Fibroblast of skin of right biceps (primary cell): Measurements from ENCODE around the gene ISY1.
"Not testable (repeated sequence)": the region's sequence is repeated elsewhere in the genome, so short reads cannot be mapped to it uniquely, and the experiment has no call there.

Experiments
- DNase-seq: peaks from one replicate; pipeline ENCODE4 v3.0.0-alpha.2; 2013

The ISY1 gene

DNA sequence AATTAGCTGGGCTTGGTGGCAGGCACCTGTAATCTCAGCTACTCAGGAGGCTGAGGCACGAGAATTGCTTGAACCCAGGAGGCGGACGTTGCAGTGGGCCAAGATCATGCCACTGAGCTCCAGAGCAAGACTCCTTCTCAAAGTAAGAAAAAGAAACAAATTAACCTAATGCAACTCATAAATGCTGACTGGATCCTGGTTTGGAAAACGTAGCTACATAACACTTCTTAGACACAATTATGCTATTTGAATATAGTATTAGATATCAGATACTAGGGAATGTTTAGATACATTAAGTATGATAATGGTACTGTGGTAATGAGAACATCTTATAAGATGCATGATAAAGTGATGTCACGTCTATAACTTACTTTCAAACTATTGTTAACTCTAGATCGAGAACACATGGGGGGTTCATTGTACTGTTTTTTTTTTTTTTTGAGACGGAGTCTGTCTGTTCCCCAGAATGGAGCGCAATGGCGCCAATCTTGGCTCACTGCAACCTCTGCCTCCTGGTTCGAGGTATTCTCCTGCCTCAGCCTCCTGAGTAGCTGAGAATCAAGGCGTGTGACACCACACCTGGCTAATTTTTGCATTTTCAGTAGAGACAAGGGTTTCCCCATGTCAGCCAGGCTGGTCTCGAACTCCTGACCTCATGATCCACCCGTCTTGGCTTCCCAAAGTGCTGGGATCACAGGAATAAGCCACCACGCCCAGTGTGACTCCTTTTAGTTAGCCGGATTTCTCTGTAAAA is 5.9 kb upstream of the ISY1 start:
- DNase-seq, result no peak

DNA sequence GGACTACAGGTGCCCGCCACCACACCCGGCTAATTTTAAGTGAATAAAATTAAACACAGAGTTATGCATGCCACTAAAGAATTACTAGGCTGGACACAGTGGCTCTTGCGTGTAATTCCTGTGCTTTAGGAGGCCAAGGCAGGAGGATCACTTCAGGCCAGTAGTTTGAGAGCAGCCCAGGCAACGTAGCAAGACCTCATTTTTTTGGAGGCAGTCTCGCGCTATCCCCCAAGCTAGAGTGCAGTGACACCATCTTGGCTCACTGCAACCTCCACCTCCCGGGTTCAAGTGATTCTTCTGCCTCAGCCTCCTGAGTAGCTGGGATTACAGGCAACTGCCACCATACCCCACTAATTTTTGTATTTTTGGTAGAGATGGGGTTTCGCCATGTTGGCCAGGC is 4.7 kb upstream of the ISY1 start:
- DNase-seq, result not testable (repeated sequence)

DNA sequence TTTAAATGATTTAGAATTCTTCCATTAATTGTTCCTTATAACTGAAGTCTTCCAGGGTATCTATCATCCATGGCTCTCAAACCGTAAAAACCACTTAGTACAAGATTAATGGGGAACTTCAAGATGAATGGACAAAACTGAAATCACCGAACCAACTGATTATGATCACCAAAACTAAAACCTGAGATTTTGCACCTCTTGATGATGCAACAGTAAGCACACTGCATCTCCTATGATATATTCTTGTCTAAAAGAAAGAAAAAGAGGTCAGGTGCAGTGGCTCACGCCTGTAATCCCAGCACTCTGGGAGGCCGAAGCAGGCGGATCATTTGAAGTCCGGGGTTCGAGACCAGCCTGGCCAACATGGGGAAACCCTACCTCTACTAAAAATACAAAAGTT is 3.6 kb upstream of the ISY1 start:
- DNase-seq, result no peak

DNA sequence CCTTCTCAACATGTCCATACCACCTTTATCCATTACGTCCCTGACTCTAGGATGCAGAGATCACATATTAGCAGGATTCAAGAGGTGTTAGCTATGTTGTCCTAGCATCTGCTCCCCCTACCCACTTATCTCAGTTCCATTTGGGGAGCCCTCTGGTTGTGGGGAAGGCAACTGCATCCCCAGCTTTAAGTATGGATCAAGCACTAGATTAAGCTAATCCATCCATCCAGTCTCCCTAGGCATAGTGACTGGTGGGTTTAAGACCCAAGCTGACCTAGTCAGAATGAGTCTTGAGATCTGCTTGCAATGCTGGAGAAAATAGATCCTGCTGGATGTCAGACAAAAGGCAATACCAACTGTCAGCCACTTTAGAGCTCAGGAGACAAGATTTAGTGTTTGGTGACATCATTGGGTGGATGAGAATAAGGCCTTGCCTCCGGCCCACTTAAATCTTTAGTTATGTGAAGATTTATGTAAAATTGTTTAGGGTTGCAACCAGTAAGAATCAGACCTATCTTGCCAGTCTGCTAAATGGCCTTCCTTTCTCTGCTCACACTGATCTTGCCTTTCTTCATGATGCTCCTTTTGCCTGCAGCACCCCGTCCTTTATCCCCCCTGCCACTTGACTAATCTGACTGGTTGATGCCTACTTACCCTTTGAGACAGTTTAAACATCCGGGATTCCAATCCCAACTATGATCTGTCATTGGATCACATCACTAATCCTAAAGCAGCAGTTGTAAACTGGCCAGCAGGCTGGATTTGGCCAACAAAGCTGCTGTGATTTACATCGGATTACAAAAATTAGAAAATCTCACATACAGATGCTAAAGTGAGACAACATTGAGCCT is 2.1 kb upstream of the ISY1 start:
- DNase-seq, result no peak

DNA sequence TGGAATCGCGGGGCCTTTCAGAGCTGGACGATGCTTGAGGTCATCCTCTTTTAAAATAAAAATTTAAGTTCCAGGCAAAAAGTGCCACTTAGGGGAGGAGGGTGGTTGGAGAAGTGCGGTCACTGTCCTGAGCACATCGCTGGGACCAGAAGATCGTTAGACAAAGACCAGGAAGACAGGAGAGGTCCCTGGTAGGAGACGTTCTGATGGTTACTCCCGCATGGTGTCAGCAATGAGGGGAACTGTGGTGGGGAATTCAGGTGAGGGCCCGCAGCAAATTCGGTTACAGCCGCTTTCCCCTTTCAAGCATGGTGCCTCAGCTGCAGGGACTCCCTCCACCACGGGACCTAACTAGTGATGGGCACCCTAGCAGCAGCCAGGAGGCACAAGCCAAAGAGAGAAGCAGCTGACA is 1.0 kb upstream of the ISY1 start:
- DNase-seq, result no peak

DNA sequence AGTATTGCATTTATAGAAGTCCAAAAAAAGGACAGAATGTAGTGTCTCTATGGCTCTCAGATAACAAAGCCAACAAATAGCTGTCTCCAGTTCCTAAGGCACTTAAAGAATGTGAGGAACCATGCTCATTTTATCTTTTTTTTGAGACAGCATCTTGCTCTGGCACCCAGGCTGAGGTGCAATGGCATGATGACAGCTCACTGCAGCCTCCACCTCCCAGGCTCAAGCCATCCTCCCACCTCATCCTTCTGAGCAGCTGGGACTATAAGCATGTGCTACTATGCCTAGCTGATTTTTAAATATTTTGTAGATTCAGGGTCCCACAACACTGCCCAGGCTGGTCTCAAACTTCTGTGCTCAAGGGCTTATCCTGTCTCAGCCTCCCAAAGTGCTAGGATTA is 16.1 kb downstream of the ISY1 start:
- no peak for DNase-seq

DNA sequence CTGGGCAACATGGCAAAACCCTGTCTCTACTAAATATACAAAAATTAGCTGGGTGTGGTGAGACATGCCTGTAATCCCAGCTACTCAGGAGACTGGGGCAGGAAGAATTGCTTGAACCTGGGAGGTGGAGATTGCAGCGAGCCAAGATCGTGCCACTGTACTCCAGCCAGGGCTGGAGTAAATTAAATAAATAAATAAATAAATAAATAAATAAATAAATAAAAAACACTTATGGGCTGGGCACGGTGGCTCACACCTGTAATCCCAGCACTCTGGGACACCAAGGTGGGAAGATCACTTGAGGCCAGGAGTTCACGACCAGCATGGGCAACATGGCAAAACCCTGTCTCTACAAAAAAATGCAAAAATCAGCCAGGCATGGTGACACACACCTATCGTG is 19.9 kb downstream of the ISY1 start:
- DNase-seq, result not testable (repeated sequence)

DNA sequence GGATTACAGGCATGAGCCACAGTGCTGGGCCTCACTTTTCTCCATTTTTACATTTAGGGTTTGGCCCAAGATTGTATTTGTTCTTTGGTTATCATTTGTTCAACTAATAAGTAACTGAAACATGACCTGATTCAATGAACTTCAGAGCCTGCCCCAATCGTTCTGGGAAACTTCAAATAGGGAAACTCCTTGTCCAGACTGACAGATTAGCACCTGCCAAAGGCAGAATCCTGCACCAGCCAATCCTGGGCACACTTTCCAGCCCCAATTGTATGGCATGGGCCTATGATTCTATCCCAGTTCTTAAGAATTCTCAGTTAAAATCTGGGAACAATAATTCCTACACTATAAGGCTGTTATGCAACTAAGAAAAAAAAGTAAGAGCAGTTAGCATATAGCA is 21.0 kb downstream of the ISY1 start:
- DNase-seq, result no peak

DNA sequence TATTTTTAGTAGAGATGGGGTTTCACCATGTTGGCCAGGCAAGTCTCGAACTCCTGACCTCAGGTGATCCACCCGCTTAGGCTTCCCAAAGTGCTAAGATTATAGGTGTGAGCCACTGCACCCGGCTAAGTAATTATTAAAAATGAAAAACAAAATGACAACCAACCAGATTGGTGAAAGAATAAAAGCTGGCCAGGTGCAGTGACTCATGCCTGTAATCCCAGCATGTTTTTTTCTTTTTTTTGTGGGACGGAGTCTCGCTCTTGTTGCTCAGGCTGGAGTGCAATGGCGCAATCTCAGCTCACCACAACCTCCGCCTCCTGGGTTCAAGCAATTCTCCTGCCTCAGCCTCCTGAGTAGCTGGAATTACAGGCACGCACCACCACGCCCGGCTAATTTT is 24.6 kb downstream of the ISY1 start:
- not testable (repeated sequence) for DNase-seq

DNA sequence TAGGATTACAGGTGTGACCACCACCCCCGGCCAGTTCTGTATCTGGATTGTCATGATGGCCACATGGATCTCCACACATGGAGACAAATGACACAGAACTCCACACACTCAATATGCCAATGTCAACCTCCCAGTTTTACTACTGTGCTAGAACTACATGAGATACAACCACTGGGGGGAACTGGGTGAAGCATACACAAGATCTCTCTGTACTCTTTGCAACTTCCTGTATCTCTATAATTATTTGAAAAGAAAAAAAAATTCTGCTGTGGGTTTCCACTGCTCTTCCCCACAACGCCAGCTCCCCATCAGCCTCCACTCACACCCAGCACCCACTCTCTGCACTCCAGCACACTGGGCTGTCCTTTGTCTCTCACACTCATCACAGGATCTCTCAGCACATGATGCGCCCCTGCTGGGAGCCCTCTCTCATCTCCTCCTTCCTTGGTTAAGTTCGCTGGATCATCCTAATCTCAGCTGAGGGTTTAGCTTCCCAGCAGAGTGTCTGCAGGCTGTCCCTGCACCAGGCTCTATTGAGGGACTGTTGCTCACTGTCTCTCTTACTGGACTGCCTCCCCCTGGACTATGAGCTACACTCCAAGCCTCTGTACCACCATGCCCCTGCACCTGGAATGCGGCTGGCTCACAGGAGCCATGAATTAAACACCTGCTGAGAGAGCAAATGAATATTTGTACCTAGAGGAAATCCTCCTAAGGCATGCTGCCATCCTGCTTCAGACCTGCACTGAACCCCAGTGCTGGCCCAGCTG is 28.6 kb downstream of the ISY1 start:
- no peak for DNase-seq

DNA sequence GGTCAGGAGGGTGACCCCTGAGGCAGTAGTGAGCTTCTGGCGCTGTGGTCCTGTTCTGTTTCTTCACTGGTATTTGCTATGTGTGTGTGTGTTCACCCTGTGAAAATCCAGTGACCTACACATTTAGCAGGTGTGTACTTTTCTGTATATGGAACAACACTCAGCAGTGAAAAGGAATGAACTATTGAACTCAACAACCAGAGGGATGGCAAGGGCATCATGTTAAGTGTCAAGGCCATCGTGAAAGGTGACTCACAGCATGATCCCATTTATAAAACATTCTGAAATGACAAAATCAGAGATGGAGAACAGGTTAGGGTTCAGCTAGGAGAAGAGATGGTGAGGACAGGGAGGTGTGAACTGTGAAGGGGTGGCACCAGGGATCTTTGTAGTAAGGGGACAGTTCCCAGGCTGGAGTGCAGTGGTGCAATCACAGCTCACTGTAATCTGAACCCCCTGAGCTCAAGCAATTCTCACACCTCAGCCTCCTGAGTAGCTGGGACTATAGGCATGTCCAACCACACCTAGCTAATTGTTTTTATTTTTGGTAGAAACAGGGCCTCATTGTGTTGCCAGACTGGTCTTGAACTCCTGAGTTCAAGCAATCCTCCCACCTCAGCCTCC is 29.3 kb downstream of the ISY1 start:
- no peak for DNase-seq

DNA sequence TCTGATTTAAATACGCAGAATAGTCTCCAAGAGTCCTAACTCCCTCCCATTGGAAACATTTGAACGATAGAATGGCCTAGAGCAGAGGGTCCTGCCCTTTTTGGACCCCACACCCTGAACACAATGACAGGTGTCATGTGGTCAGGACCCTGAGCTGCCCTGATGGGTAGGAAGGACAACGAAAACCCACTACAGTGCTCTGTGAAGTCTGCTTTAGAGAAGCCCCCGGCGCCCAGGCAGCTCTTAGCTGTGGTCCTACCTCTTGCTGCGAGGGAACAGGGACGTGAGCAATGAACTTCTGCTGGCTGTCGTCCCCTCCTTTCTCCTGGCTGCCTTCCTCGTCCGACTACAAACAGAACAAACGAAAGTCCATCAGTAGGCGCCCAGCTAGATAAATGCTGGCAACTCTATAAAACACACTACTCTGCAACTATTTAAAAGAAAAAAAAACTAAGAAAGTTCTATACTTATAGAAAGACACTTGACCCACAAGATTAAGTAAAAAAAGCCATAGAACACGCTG is 30.5 kb downstream of the ISY1 start:
- no peak for DNase-seq

DNA sequence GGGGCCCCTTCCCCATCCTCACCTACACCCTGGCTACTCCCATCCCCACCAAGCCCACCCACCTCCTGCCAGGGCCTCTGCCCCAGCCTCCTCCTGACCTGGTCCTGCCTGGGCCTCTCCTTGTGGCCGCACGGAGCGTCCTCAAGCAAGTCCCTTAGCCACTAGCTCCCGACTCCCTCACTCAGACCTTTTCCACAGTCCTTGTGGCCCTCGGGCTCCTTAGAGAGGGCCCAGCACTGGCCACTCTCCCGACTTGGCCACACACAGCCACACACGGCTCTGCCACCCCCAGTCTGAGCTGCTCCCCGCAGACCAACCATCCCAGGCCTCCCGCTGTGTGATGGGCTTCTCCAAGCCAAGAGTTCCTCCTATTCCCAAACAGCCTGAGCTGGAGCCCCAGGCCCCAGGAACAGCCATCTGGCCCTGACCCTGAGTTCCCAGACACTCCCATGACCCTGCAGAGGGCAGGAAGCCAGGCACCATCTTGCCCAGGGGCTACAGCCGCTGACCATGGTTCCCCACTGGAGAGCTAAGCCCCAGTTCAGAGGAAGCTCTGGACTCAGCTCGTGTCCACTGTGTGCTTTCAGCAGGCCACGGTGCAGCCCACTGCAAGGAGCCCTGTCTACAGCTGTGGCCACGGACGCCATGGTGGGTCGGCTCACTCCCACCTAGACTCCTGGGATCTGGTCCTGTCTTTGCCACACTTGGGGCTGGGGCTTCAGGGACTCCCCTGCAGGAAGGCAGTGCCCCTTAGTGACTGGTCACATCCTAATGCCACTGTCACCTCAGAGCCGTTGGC is 32.3 kb downstream of the ISY1 start:
- DNase-seq, result no peak

DNA sequence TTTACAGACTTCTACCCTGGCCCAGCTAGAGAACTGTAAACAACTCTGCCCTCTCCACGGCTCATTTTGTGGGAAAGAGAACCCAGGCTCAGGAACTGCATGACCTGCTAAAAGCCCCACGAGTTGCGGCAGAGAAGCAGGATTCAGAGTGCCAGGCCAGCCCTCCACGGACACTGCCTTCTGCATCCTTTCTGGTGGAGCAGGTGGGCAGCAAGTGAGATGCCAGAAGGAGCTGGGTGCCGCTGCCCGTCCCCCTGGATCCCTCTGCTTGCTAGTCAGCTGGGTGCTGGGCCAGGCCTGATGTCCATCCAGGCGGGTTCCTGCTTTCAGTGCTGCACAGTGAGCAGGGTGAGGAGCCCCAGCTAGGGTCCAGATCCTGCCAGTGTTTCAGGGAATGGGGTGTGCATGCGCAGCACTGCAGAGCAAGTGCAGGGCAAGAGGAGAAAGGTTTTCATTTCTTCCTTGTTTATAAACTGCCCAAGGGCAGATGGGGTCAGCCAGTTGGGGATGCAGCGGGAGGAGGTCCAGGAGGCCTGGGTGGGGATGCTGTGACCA is 34.1 kb downstream of the ISY1 start:
- no peak for DNase-seq

DNA sequence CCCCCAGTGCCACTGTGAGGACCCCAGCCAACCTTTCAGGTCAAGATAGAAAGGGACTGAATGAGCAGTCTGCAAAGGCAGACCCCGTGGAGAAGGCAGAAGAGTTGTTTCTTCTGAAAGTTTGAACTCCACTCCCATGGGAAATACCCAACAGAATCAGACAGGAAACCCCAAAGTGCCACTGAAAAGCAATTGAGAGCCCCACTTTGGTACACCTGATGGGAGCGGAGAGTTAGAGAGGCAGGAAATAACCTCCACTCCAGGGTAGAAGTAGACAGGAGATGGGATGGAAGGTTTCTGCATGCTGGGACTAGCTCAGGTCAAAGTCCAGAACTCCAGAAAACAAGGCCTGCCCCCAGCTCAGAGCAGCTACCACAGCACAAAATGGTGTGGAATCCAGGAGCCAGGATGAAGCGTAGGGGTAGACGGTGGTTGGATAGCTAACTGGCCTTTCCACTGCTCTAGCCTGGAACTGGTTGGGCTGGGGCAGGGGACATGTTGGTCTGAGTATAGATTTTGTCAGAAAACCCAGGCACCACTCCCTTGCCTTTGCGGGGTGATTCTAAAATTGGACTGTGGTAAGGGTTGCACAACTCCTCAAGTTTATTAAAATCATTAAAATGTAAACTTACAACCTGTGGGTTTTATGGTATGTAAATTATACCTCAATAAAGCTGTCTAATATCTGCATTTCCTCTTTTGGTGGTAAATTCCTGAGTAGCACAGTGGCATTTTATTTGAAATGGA is 37.4 kb downstream of the ISY1 start:
- peak; percentile 44 for DNase-seq

DNA sequence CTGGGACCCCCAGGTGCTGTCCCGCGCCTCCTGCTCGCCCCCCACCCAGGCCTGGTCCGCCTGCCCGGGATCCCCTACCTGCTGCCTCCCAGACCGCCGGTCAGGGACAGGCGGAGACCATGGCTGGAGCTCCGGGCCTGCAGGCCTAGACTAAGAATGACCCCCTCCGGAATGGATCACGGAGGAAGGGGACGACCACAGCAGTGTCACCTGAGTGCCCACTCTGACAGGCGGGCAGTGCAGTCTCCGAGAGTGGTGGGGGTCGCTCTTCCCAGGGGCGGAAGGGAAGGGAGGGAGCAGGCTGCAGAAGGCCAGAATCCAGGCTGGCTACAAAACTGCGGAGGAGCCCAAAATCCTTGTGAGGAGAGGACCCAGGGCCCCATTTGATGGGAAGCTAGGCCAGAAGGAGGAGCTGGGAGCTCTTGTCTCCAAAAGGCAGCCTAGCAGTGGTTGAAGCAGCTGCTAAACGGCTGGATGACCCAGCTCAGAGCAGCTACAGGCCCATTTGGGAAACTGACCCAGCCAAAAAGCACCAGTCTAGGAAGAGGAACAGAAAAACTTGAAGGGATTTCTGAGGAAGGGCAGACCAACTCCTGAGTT is 38.4 kb downstream of the ISY1 start:
- no peak for DNase-seq

DNA sequence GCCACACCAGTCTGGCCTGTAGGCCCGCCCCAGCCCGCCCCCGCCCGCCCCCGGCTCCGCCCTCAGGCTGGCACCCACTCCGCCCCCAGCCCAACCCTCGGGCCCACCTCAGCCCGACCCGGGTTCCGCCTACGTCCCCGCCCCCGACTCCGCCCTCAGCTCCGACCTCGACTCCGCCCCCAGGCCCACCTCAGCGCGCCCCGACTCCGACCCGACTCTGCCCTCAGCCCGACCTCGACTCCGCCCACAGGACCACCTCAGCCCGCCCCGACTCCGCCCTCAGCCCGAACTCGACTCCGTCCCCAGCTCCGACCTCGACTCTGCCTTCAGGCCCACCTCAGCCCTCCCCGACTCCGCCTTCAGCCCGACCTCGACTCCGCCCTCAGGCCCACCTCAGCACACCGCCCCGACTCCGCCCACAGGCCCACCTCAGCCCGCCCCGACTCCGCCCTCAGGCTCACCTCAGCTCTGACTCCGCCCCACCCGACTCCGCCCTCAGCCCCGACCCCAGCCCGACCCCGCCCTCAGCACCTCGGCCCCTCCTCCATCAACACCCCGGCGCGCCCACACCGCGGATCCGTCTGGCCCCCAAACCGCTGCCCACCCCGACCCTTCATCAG is 39.0 kb downstream of the ISY1 start, which contains the start of gene RAB43:
RAB43 (minus strand) TSS at position 13 of the 620 bp plus-strand sequence. CDS start 315 bp downstream, outside the sequence.
- DNase-seq, result peak; percentile 81

DNA sequence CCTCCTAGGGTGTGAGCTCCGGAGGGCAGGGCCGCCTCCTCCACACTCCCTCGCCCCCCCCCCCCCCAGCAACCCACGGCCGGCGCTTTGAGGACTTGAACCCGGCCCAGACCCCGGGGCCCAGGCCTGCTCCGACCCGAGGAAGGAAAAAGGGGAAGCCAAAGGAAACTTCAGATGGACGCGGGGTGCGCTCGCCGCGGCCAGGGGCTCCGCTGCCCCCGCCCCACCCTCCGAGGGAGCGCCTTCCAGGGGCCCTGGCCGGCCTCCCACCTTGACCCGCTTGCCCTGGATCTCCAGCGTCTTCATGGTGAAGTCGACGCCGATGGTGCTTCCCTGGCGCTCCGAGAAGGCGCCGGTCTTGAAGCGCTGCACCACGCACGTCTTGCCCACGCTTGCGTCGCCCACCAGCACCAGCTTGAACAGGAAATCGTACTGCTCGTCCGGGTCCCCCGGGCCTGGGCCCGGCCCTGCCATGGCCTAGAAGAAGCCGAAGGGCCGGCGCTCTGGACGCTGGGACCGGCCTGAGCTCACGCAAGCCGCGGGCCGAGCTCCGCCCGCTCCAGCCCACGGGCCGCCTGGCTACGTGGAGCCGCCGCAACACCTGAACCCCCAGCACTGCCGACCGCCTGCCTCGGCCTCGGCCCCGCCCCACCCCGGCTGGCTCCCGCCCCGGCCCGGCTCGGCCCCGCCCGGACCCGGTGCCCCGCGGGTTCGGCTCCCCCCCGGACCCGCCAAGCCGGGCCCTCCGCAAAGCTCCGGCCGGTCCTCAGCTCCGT is 39.7 kb downstream of the ISY1 start:
- no peak for DNase-seq
